ENCODE measurements around the gene PLCB1.

The PLCB1 gene

GRCh38 chr20:8213831-8214587 is 81.9 kb downstream of the PLCB1 start:
- no peak for DNase-seq (ENCODE audit: low read depth)
- TF ChIP-seq CTCF (IDR thresholded peaks at IDR 0.05; ENCODE audit: control insufficient read depth, insufficient read depth, low read depth, low read length, missing control alignments): no peak
- H3K4me3 ChIP-seq (ENCODE audit: control insufficient read depth, low read depth, low read length): no peak overlapping the region

DNA sequence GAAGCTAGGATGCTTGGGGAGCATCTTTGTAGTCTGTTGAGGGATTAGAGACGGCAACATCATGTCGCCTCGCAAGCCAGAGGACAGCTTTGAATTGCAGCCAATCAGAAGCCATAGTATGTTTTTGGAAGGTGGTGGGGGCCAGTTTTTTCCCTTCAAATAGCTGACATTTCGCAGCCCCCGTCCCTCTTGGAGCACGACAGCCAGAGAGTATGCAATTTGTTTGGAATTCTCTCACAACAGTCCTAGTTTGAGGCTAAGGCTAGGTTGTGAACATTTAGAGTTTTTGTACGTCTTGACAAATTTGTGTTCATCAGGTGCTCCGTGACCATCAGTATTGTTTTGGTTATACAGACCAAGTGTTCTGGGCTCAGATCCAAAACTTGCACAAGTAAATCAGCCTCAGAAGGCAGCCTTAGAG is 83.3 kb downstream of the PLCB1 start:
- H3K4me3 ChIP-seq (ENCODE audit: control insufficient read depth, low read depth, low read length): no peak overlapping the region
- DNase-seq (ENCODE audit: low read depth): no peak
- no peak for TF ChIP-seq CTCF (IDR thresholded peaks at IDR 0.05; ENCODE audit: control insufficient read depth, insufficient read depth, low read depth, low read length, missing control alignments)

GRCh38 chr20:8216375-8217200 is 84.5 kb downstream of the PLCB1 start:
- H3K4me3 ChIP-seq (ENCODE audit: control insufficient read depth, low read depth, low read length): no peak overlapping the region
- no peak for DNase-seq (ENCODE audit: low read depth)
- no peak for TF ChIP-seq CTCF (IDR thresholded peaks at IDR 0.05; ENCODE audit: control insufficient read depth, insufficient read depth, low read depth, low read length, missing control alignments)

DNA sequence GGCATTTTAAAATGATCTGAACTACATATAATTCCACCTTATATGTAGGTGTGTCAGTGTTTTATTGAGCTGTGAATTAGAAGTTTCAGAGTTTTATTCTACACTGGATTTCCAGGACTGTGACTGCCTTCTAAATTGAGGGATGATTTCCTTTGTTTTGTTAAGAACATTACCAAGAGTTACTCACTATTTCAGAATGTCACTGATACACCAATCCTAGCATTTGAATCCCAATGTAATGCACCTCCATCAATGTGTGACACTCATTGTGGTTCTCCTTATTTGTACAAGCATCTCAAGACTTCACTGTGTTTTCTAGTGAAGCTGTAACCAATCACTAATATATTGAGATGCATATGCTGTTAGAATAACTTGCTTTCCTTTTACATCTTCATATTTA is 86.8 kb downstream of the PLCB1 start:
- TF ChIP-seq CTCF (IDR thresholded peaks at IDR 0.05; ENCODE audit: control insufficient read depth, insufficient read depth, low read depth, low read length, missing control alignments): no peak
- no peak for DNase-seq (ENCODE audit: low read depth)
- no peak overlapping the region for H3K4me3 ChIP-seq (ENCODE audit: control insufficient read depth, low read depth, low read length)

DNA sequence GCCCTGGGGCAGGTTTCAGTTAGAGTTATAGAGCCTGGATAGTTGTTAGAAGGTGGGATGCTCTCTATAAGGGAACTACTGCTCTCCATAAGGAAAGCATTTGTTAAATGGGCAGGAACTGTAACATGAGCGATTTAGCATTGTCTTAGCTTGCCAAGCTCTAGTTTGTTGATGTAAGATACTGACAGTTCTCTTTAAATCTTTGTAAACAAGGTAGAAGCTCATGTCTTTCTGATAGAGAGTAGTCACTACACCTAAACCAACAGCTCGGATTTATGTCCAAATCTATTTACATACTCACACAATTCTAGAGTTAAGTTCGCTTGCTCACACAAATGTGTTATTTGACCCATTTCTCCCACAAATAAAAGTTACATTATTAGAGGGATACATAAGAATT is 87.3 kb downstream of the PLCB1 start:
- no peak overlapping the region for H3K4me3 ChIP-seq (ENCODE audit: control insufficient read depth, low read depth, low read length)
- no peak for DNase-seq (ENCODE audit: low read depth)
- no peak for TF ChIP-seq CTCF (IDR thresholded peaks at IDR 0.05; ENCODE audit: control insufficient read depth, insufficient read depth, low read depth, low read length, missing control alignments)

DNA sequence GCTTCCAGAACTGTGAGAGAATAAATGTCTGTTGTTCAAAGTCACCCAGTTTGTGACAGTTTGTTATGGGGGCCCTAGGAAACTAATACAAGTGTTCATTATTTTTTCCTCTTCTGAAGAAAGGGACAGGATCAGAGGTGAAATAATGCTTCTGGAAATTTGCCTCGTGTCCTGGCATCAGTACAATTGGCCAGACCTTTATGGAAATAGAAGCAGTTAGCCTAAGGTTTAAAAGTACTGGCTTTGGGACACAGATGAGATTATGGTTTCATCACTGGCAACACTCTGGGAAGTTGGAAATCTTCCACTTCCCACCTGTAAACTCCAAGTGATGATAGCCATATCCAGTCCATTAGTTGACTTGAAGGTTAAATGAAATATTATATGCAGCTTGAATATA is 88.7 kb downstream of the PLCB1 start:
- no peak for DNase-seq (ENCODE audit: low read depth)
- no peak overlapping the region for H3K4me3 ChIP-seq (ENCODE audit: control insufficient read depth, low read depth, low read length)
- no peak for TF ChIP-seq CTCF (IDR thresholded peaks at IDR 0.05; ENCODE audit: control insufficient read depth, insufficient read depth, low read depth, low read length, missing control alignments)

Data from AG09309 (cell line).